ENCODE measurements around the gene HERC6. TPM values are rescaled to one million over a fixed set of nuclear protein-coding genes. Genes with fewer than 3 reads are reported as not detected.
"Not testable (repeated sequence)": the region's sequence is repeated elsewhere in the genome, so short reads cannot be mapped to it uniquely, and the experiment has no call there.

Gene HERC6
- total RNA-seq, 2 donors from 2014 or later, result 5.7 to 14.9 TPM

DNA sequence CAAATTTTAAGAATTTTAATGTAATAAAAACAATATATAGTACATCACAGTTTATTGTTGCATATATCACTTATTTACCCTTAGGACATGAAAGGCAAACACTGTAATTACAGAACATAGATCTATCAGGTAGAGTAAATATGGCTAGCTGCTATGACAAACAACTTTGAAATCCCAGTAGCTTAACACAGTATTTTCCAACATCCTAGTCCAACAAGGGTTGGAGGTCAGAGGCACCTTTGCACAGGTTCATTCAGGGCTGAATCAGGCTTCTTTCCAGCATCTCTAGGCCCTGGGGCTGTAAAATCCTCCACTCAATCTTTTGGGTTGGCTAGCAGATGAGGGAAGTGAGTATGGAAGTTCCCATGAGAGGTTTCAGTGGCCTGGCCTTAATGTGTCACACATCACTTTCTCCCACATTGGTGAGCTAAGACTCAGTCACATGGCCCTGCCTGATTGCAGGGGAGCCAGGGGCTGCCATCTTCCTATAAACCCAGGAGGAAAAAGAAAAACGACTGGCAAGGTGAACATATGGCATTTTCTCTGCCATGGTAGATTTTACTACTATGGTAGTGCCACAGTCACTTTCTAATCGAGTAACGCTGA, 32.9 kb downstream of the HERC6 start:
- ATAC-seq (replicated peaks in 1 of 2) (peak; percentile 75 to 91), DNase-seq (peak; percentile 16 to 18)
- Mint-ChIP-seq H3K4me3 (no peak overlapping the region), H3K27me3 (ENCODE audit: low read depth) (no peaks in the 10 kb centered on the region), H3K9me3 (no peaks in the 10 kb centered on the region), H3K4me1 (ENCODE audit: low read depth) (peaks cover 20% of the 10 kb centered on the region), H3K27ac (peak overlapping the region; percentile 42), H3K36me3 (ENCODE audit: insufficient read depth in 2 of 2) (peaks cover 0 to 3% of the 10 kb centered on the region in 2 donors)

GRCh38 chr4:88413801-88414200, 35.1 kb downstream of the HERC6 start:
- Mint-ChIP-seq H3K9me3 (no peaks in the 10 kb centered on the region), H3K36me3 (ENCODE audit: insufficient read depth in 2 of 2) (peaks cover 0 to 3% of the 10 kb centered on the region in 2 donors), H3K27ac (no peak overlapping the region), H3K4me1 (ENCODE audit: low read depth) (peaks cover 9% of the 10 kb centered on the region), H3K27me3 (ENCODE audit: low read depth) (no peaks in the 10 kb centered on the region), H3K4me3 (no peak overlapping the region)
- ATAC-seq (replicated peaks in 1 of 2) (no peak), DNase-seq (no peak)

- no peak overlapping the region for H3K4me3 Mint-ChIP-seq
- ATAC-seq (replicated peaks in 1 of 2) (no peak), DNase-seq (no peak)
- H3K4me1 Mint-ChIP-seq (ENCODE audit: low read depth), result peaks cover 11% of the 10 kb centered on the region
- H3K27ac Mint-ChIP-seq, result no peak overlapping the region
- H3K36me3 Mint-ChIP-seq (ENCODE audit: insufficient read depth in 2 of 2), result peaks cover 0 to 3% of the 10 kb centered on the region in 2 donors
- no peaks in the 10 kb centered on the region for H3K27me3 Mint-ChIP-seq (ENCODE audit: low read depth)
- no peaks in the 10 kb centered on the region for H3K9me3 Mint-ChIP-seq
Measured at GRCh38 chr4:88414755-88415154, 36.1 kb downstream of the HERC6 start.

- H3K36me3 Mint-ChIP-seq (ENCODE audit: insufficient read depth in 2 of 2), result no peaks in the 10 kb centered on the region
- H3K27ac Mint-ChIP-seq, result no peak overlapping the region
- no peaks in the 10 kb centered on the region for H3K27me3 Mint-ChIP-seq (ENCODE audit: low read depth)
Measured at GRCh38 chr4:88415982-88416381, 37.3 kb downstream of the HERC6 start.

DNA sequence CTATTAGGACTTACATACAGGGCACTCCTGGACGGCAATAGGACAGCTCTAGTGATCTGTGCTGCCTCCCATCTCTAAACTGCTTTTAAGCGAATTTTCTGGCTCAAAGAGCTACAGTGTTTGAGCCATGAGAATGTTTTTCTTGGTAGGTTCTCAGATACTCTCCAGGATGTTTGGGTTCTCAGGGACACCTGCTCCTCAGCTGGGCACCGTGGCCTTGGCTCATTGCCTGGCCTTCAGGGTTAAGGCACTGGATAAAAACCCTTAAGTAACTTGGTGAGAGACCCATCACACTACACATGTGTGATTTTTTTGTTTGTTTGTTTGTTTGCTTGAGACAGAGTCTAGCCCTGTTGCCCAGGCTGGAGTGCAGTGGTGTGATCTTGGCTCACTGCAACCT, 39.8 kb downstream of the HERC6 start:
- DNase-seq (no peak), ATAC-seq (replicated peaks in 1 of 2) (no peak)
- Mint-ChIP-seq H3K27ac (no peak overlapping the region), H3K4me1 (ENCODE audit: low read depth) (peaks cover 6% of the 10 kb centered on the region), H3K27me3 (ENCODE audit: low read depth) (no peaks in the 10 kb centered on the region), H3K9me3 (no peaks in the 10 kb centered on the region), H3K4me3 (no peak overlapping the region), H3K36me3 (ENCODE audit: insufficient read depth in 2 of 2) (peaks cover 0 to 4% of the 10 kb centered on the region in 2 donors)

More at GRCh38 chr4:88415982-88416381, 37.3 kb downstream of the HERC6 start:
- Mint-ChIP-seq H3K4me1 (ENCODE audit: low read depth) (peaks cover 15% of the 10 kb centered on the region), H3K9me3 (no peaks in the 10 kb centered on the region), H3K4me3 (no peak overlapping the region)
- DNase-seq, result no peak
- no peak for ATAC-seq (replicated peaks in 1 of 2)

- H3K36me3 Mint-ChIP-seq (ENCODE audit: insufficient read depth in 2 of 2), result peaks cover 0 to 4% of the 10 kb centered on the region in 2 donors
- no peaks in the 10 kb centered on the region for H3K9me3 Mint-ChIP-seq
- H3K27ac Mint-ChIP-seq, result no peak overlapping the region
- no peak overlapping the region for H3K4me3 Mint-ChIP-seq
- H3K4me1 Mint-ChIP-seq (ENCODE audit: low read depth), result peaks cover 6% of the 10 kb centered on the region
- H3K27me3 Mint-ChIP-seq (ENCODE audit: low read depth), result no peaks in the 10 kb centered on the region
- ATAC-seq (replicated peaks in 1 of 2), result no peak
- no peak for DNase-seq
Measured at GRCh38 chr4:88419874-88420273, 41.2 kb downstream of the HERC6 start.

DNA sequence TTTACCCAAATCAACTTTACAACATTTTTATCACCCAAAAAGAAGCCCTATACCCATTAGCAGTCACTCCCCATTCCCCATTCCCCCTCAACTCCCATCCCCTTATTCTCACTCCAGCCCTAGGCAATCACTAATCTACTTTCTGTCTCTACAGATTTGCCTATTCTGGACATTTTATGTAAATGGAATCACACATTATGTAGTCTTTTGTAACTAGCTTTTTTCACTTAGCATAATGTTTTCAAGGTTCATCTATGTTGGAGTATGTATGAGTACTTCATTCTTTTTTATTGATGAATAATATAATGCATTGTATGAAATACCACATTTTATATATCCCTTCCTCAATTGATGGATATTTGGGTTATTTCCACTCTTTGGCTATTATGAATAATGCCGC, 42.2 kb downstream of the HERC6 start:
- no peaks in the 10 kb centered on the region for H3K27me3 Mint-ChIP-seq (ENCODE audit: low read depth)
- H3K4me3 Mint-ChIP-seq, result no peak overlapping the region
- peaks cover 0 to 6% of the 10 kb centered on the region in 2 donors for H3K36me3 Mint-ChIP-seq (ENCODE audit: insufficient read depth in 2 of 2)
- H3K4me1 Mint-ChIP-seq (ENCODE audit: low read depth), result peaks cover 6% of the 10 kb centered on the region
- no peak overlapping the region for H3K27ac Mint-ChIP-seq
- H3K9me3 Mint-ChIP-seq, result no peaks in the 10 kb centered on the region
- DNase-seq (no peak), ATAC-seq (replicated peaks in 1 of 2) (no peak)

DNA sequence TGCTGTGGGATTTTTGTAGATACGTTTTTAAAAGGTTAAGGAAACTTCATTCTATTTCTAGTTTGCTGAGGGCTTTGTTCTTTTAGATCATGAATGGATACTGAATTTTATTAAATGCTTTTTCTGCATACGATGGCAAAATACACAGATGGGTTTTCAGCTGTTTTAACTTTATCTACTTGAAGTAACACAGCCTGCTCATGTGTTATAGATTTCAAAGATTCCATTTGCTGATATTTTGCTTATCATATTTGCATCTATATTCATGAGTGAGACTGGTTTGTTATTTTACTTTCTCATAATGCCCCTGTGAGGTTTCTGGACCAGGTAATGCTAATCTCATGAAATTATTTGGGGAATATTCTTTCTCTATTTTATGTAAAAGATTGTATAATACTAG, 43.8 kb downstream of the HERC6 start:
- no peak for ATAC-seq (replicated peaks in 1 of 2)
- H3K4me1 Mint-ChIP-seq (ENCODE audit: low read depth), result peaks cover 6% of the 10 kb centered on the region
- no peak overlapping the region for H3K27ac Mint-ChIP-seq
- no peaks in the 10 kb centered on the region for H3K27me3 Mint-ChIP-seq (ENCODE audit: low read depth)
- H3K36me3 Mint-ChIP-seq (ENCODE audit: insufficient read depth in 2 of 2), result peaks cover 0 to 6% of the 10 kb centered on the region in 2 donors
- no peaks in the 10 kb centered on the region for H3K9me3 Mint-ChIP-seq
- no peak overlapping the region for H3K4me3 Mint-ChIP-seq
- no peak for DNase-seq

DNA sequence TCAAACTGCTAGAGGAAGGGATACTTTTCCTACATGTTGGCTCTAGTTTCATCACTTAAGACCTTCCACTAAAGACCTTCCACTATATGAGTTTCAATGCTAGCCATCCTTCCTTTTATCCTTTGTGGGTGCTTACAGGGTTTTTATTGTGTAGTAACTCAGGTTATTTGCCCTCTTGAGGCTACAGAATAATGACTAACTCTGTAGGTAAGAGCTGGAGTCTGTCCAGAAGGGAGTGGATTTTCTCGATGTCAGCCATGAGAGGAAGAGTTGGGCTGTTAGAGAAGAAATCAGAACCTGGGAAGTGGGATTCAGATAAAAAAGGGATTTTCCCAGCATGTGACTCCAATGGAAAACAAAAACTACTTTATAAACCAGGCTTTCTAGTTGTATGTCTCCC, 50.7 kb downstream of the HERC6 start:
- Mint-ChIP-seq H3K4me1 (ENCODE audit: low read depth) (no peaks in the 10 kb centered on the region), H3K36me3 (ENCODE audit: insufficient read depth in 2 of 2) (peaks cover 4% of the 10 kb centered on the region in 2 donors), H3K27ac (no peak overlapping the region), H3K9me3 (no peaks in the 10 kb centered on the region), H3K4me3 (no peak overlapping the region), H3K27me3 (ENCODE audit: low read depth) (no peaks in the 10 kb centered on the region)
- ATAC-seq (replicated peaks in 1 of 2), result no peak
- DNase-seq, result no peak

DNA sequence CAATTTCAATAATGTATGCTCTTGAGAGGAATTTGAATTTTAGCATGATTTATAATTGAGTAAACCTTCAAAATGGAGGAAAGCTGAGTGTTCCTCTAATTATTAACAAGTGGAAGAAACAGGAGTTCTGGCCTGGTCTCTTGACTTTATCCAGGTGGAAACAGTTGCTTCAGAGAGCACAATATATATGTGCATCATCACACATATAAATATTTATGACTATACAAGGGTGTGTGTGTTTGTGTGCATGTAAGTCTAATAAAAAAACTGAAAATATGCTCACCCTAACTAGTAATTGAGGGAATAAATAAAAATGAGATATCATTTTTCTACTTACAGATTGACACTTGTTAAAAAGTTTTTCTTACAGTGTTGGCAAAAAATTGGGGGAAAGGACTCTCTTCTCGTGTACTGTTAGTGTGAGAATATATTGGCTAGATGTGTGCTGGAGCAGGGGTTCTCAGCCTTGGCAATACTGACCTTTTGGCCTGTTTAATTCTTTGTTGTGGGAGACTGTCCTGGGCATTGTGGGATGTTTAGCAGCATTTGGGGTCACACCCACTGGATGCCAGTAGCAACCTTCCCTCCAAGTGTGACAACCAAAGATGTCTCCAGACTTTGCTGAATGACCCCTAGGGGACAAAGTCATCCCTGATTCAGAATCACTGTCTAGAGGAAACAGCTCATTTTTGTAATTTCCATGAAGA, 57.5 kb downstream of the HERC6 start:
- Mint-ChIP-seq H3K27ac (peak overlapping the region; percentile 35), H3K4me1 (ENCODE audit: low read depth) (no peaks in the 10 kb centered on the region), H3K9me3 (no peaks in the 10 kb centered on the region), H3K27me3 (ENCODE audit: low read depth) (no peaks in the 10 kb centered on the region), H3K4me3 (no peak overlapping the region), H3K36me3 (ENCODE audit: insufficient read depth in 2 of 2) (peaks cover 3 to 4% of the 10 kb centered on the region in 2 donors)
- DNase-seq (no peak), ATAC-seq (replicated peaks in 1 of 2) (no peak)

DNA sequence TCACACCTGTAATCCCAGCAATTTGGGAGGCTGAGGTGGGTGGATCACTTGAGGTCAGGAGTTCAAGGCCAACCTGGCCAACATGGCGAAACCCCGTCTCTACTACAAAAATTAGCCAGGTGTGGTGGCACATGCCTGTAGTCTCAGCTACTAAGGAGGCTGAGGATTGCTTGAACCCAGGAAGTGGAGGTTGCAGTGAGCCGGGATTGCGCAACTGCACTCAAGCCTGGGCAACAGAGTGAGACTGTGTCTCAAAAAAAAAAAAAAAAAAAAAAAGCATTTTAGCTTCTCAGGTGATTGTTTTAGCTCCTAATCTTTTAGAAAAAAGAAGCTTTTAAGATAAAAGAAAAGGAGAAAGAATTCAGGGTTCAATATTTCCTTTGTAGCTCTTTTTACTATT, 59.2 kb downstream of the HERC6 start:
- H3K36me3 Mint-ChIP-seq (ENCODE audit: insufficient read depth in 2 of 2); H3K4me3 Mint-ChIP-seq; H3K27ac Mint-ChIP-seq; H3K27me3 Mint-ChIP-seq (ENCODE audit: low read depth); DNase-seq; H3K9me3 Mint-ChIP-seq; ATAC-seq (replicated peaks in 1 of 2); H3K4me1 Mint-ChIP-seq (ENCODE audit: low read depth): not testable (repeated sequence)

- peak overlapping the region; percentile 76 for H3K27ac Mint-ChIP-seq
- H3K4me3 Mint-ChIP-seq, result no peak overlapping the region
- peaks cover 3 to 8% of the 10 kb centered on the region in 2 donors for H3K36me3 Mint-ChIP-seq (ENCODE audit: insufficient read depth in 2 of 2)
Measured at GRCh38 chr4:88439161-88439760, 60.6 kb downstream of the HERC6 start.

DNA sequence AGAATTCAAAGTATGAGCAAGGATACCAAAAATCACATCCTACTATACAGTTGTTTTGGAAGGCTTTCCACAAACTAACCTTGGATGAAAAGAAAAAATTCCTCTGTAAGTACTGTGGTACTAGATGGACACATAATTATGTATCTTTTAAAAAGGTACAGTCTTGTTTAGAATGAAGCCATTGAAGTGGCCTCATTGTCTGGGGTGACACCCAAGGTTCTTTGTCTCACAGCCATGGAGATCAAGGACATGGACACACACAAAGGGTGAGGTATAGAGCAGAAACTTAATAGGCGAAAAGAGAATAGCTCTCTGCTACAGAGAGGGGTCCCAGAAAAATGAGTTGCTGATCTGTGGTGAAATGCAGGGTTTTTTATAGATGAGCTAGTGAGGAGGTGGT, 61.5 kb downstream of the HERC6 start:
- H3K9me3 Mint-ChIP-seq, result peaks cover 1 to 3% of the 10 kb centered on the region in 2 donors
- no peaks in the 10 kb centered on the region for H3K27me3 Mint-ChIP-seq (ENCODE audit: low read depth)
- DNase-seq (no peak), ATAC-seq (replicated peaks in 1 of 2) (no peak)
- H3K4me3 Mint-ChIP-seq, result no peak overlapping the region
- H3K27ac Mint-ChIP-seq, result no peak overlapping the region
- no peaks in the 10 kb centered on the region for H3K4me1 Mint-ChIP-seq (ENCODE audit: low read depth)
- peaks cover 1 to 7% of the 10 kb centered on the region in 2 donors for H3K36me3 Mint-ChIP-seq (ENCODE audit: insufficient read depth in 2 of 2)

More at GRCh38 chr4:88439161-88439760, 60.6 kb downstream of the HERC6 start:
- DNase-seq (no peak), ATAC-seq (replicated peaks in 1 of 2) (no peak)
- H3K9me3 Mint-ChIP-seq, result peaks cover 1 to 3% of the 10 kb centered on the region in 2 donors
- no peaks in the 10 kb centered on the region for H3K4me1 Mint-ChIP-seq (ENCODE audit: low read depth)
- H3K27me3 Mint-ChIP-seq (ENCODE audit: low read depth), result no peaks in the 10 kb centered on the region
